ENCODE measurements around the gene IQSEC2.

DNA sequence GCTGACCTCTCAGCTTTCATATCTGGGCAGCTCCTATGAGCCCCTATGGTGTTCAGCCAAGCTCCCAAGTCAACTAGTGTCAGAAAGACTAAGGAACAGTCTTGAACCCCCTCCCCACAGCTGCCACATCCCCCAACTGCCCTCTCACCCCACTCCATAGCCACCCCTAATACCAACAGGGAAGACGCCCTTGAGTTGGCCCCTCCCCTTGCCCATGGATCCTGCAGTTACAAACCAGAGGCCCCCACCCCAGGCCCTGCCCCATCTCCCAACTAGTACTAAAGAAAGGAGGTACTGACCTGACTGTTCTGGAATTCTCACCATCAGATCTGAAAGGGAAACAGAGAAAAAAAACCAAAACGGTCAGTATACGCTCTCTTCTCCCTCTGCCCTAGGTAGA lies 10.2 kb upstream of the IQSEC2 start:
- TF ChIP-seq, protein P1, sequence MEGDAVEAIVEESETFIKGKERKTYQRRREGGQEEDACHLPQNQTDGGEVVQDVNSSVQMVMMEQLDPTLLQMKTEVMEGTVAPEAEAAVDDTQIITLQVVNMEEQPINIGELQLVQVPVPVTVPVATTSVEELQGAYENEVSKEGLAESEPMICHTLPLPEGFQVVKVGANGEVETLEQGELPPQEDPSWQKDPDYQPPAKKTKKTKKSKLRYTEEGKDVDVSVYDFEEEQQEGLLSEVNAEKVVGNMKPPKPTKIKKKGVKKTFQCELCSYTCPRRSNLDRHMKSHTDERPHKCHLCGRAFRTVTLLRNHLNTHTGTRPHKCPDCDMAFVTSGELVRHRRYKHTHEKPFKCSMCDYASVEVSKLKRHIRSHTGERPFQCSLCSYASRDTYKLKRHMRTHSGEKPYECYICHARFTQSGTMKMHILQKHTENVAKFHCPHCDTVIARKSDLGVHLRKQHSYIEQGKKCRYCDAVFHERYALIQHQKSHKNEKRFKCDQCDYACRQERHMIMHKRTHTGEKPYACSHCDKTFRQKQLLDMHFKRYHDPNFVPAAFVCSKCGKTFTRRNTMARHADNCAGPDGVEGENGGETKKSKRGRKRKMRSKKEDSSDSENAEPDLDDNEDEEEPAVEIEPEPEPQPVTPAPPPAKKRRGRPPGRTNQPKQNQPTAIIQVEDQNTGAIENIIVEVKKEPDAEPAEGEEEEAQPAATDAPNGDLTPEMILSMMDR (IDR thresholded peaks at IDR 0.05 in 2 of 3, conservative IDR thresholded peaks at IDR 0.05 in 1 of 3; ENCODE audit: borderline replicate concordance in 1 of 3, insufficient read depth in 1 of 3, low read depth in 2 of 3, low read length in 2 of 3) = no peak
- TF ChIP-seq RAD21 (IDR thresholded peaks at IDR 0.05; ENCODE audit: low read depth) (no peak), POLR2A (IDR thresholded peaks at IDR 0.05; ENCODE audit: borderline replicate concordance, extremely low read depth, insufficient read depth, insufficient read length) (no peak), JUND (IDR thresholded peaks at IDR 0.05) (no peak), EZH2 (IDR thresholded peaks at IDR 0.05) (no peak), POLR2AphosphoS5 (IDR thresholded peaks at IDR 0.05; ENCODE audit: low read depth, low read length) (no peak), TCF7L2 (IDR thresholded peaks at IDR 0.05; ENCODE audit: borderline replicate concordance, extremely low read depth, insufficient read depth, insufficient read length) (no peak), EZH2phosphoT487 (IDR thresholded peaks at IDR 0.05; ENCODE audit: borderline replicate concordance) (no peak)
- TF ChIP-seq, protein P2, sequence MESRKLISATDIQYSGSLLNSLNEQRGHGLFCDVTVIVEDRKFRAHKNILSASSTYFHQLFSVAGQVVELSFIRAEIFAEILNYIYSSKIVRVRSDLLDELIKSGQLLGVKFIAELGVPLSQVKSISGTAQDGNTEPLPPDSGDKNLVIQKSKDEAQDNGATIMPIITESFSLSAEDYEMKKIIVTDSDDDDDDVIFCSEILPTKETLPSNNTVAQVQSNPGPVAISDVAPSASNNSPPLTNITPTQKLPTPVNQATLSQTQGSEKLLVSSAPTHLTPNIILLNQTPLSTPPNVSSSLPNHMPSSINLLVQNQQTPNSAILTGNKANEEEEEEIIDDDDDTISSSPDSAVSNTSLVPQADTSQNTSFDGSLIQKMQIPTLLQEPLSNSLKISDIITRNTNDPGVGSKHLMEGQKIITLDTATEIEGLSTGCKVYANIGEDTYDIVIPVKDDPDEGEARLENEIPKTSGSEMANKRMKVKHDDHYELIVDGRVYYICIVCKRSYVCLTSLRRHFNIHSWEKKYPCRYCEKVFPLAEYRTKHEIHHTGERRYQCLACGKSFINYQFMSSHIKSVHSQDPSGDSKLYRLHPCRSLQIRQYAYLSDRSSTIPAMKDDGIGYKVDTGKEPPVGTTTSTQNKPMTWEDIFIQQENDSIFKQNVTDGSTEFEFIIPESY (IDR thresholded peaks at IDR 0.05; ENCODE audit: extremely low read depth, insufficient replicate concordance, low read length) = no peak
- TF ChIP-seq, protein P3, sequence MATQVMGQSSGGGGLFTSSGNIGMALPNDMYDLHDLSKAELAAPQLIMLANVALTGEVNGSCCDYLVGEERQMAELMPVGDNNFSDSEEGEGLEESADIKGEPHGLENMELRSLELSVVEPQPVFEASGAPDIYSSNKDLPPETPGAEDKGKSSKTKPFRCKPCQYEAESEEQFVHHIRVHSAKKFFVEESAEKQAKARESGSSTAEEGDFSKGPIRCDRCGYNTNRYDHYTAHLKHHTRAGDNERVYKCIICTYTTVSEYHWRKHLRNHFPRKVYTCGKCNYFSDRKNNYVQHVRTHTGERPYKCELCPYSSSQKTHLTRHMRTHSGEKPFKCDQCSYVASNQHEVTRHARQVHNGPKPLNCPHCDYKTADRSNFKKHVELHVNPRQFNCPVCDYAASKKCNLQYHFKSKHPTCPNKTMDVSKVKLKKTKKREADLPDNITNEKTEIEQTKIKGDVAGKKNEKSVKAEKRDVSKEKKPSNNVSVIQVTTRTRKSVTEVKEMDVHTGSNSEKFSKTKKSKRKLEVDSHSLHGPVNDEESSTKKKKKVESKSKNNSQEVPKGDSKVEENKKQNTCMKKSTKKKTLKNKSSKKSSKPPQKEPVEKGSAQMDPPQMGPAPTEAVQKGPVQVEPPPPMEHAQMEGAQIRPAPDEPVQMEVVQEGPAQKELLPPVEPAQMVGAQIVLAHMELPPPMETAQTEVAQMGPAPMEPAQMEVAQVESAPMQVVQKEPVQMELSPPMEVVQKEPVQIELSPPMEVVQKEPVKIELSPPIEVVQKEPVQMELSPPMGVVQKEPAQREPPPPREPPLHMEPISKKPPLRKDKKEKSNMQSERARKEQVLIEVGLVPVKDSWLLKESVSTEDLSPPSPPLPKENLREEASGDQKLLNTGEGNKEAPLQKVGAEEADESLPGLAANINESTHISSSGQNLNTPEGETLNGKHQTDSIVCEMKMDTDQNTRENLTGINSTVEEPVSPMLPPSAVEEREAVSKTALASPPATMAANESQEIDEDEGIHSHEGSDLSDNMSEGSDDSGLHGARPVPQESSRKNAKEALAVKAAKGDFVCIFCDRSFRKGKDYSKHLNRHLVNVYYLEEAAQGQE (IDR thresholded peaks at IDR 0.05; ENCODE audit: low read depth) = no peak

Data from HCT116 (cell line).